GM18907 (cell line): Measurements from ENCODE around the gene CFAP54.

Source experiments
- ATAC-seq: cut with Tn5 transposase; IDR thresholded peaks from one replicate; pipeline ENCODE4 v1.9.1; 2021; ENCODE audit warnings: mild to moderate bottlenecking, moderate library complexity; ENCODE audit not compliant: unreplicated experiment

CFAP54 gene

GRCh38 chr12:96729886-96730285, 240.5 kb downstream of the CFAP54 start:
- no peak for ATAC-seq

DNA sequence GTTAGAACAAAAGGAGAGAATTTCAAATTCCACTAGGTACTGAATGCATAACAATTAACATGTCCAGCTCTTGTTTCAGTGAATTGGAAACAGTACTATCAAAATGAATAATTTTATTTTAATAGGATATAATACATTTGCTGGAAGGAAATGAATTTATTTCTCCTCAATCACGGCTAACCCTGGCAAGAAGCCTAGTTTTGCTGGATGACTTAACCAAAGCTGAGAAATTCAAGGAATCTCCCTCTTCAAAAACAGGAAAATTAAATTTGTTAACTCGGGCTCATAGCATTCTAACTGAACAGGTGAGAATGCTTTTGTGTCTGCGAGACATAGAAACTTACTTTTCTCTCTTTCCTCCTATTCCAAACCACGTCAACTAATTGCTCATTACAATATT, 254.2 kb downstream of the CFAP54 start:
- no peak for ATAC-seq

GRCh38 chr12:96749999-96750398, 260.6 kb downstream of the CFAP54 start:
- ATAC-seq: no peak

- ATAC-seq: no peak
Observed at GRCh38 chr12:96751626-96752025, 262.2 kb downstream of the CFAP54 start.

- ATAC-seq: no peak
Observed at GRCh38 chr12:96752211-96752610, 262.8 kb downstream of the CFAP54 start.

DNA sequence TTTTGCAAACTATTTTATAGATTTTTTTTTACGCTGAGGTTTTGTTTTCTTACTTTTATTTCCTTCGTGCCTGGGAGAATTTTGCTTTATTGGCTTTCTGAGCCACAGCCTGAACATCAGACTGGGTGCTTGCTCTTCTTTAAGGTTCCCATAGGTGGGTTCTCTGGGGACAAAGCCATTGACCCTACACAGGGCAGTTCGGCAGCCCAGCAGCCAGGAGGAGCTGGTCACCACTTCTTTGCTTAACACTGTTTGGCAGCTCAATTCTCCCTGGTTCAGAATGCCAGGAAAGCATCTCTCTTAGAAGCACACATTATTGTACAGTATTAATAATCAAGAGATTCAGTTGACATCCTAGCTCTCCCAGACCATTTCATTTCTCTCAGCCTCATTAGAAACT, 276.9 kb downstream of the CFAP54 start:
- no peak for ATAC-seq

- no peak for ATAC-seq
Observed at GRCh38 chr12:96769400-96769799, 280.0 kb downstream of the CFAP54 start.

DNA sequence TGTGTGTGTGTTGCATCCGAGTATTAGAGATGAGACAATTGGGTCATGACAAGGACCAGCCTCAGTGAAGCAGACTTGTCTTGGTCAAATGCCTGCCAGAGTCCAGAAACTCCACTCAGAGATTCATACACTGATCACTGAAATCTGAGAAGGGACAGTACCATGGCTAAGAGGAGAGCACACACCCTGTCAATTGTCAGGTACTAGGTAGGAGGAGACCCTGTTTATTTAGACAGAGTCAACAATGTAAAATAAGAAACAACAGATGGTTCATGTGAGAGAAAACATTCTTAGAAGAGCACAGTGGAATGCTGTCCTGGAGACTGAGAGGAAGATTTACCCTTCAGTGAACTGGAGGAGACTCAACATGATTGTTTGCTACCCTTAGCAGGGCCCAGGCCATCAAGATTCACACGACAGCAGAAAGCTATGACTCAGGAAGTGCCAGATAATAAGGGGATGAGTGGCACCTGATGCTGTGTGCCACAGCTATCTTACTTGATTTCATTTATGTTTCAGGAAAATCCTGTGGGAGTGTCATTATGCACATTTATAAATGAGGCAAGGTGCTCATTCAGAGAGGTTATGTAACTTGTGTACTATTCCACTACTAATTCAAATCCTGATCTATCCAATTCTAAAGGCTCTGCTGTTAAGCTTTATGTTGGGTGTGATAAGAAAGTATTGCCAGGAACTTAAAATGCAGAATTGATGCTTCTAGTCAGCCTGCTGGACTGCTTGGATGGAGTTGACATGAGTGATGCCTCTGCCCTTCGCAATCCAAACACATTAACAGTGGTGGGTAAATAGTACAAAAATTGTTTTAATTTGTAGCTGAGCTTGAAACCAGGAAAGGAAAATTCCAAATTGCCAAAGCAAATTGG, 281.1 kb downstream of the CFAP54 start:
- no peak for ATAC-seq

DNA sequence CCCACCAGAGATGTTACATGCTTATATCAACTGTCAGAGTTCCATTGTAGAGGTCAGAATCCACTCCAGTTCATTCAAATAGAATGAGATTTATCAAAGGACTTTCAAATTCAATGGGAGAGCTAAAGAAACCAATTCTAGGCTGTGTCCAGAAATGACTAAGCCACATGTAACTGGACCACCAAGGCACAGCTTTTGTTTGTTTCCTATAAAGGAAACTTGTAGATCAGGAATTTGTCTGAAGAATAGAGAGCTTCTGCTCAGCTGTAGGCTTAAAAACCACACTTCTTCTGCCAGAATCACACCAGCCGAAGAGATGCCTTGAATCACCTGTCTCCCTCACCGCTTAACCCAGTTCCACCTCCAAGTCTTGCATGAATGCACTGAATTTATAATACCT, 283.7 kb downstream of the CFAP54 start:
- no peak for ATAC-seq

DNA sequence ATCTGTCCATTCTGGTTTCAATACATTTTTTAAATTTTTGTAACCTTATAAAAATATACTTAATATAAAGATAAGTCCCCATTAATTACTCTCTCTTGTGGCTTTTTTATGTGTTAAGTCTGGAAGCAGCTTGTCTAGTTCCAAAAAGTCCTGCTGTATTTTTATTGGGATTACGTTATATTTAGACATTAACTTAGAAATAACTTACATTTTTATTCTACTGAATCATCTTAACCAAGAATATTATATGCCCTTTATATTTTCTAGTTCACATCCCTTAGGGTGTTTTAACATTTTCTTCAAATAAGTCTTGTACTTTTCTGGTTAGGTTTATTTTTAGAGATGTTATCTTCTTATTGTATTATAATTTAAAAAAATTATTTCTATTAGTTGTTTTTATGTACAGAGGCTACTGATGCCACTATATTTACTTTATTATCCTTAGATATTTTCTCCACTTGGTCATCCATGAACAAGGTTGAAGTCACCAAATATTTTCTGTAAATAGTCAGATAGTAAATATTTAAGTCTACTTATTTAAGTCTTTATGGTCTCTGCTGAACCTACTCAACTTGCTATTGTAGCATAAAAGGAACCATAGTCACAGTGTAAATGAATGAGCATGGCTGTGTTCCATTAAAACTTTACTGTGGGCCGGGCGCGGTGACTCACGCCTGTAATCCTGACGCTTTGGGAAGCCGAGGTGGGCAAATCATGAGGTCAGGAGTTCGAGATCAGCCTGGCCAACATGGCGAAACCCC, 285.3 kb downstream of the CFAP54 start:
- no peak for ATAC-seq

GRCh38 chr12:96776908-96777307, 287.5 kb downstream of the CFAP54 start:
- no peak for ATAC-seq

- ATAC-seq: no peak
Observed at GRCh38 chr12:96780330-96780729, 291.0 kb downstream of the CFAP54 start.

- ATAC-seq: no peak
Observed at GRCh38 chr12:96786791-96787190, 297.4 kb downstream of the CFAP54 start.

- no peak for ATAC-seq
Observed at GRCh38 chr12:96803969-96804368, 314.6 kb downstream of the CFAP54 start.

DNA sequence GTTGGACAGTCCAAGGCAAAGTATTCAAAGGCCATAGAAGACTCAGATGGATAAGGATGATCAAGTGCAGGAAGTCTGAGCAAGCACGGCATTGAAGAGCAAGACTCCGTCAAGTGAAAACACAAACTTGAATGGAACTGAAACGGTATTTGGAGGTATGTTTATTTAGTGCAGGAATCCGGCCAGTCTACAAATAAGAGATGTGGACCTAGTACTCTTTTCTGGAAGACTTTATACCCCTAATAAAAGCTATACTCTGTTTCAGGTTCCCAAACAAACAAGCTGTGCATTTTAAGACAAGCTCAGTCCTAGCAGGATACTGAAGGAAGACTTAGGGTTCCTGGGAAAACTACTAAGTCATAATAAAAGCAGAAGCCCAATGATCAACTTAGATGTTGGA, 316.9 kb downstream of the CFAP54 start:
- ATAC-seq: no peak

DNA sequence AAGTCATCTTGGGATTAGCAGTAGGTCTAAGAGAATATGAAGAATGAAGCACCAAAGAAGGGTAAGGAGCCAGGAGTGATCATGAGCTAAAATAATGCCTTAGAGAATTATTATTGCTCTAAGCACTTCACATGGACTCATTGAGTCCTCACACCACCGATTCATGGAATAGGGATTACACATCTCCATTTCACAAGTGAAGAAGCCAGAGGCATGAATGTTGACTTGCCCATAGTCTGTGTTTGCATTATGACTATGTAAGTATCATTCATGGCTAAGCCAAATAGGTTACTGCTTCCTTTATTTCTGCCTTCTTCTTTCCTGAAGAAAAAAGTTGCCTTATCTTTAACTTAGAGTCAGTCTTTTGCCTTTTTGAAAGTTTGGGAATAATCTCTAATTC, 318.4 kb downstream of the CFAP54 start:
- no peak for ATAC-seq

- ATAC-seq: no peak
Observed at GRCh38 chr12:96808587-96808986, 319.2 kb downstream of the CFAP54 start.

GRCh38 chr12:96809522-96809921, 320.1 kb downstream of the CFAP54 start:
- ATAC-seq: peak; percentile 57

- ATAC-seq: peak; percentile 14
Observed at GRCh38 chr12:96810057-96810456, 320.7 kb downstream of the CFAP54 start.

DNA sequence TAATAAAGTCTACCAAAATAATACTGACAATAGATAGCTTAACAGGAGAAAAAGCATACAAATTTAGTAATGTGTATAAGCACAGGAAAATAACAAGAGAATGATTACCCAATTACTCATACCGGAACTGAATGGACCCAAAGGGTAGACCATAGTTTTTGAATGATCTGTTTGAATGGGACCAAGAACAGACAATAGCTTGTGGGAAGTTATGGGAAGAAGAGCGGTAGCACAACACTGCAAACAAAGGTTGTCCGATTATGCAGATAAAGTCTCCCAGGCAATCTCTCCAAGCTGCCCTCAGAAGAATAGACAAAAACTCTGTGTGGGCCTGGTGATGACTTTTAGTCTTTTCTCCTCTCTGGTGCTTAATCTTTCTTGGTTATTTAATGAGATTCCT, 321.1 kb downstream of the CFAP54 start:
- no peak for ATAC-seq

GRCh38 chr12:96811083-96811482, 321.7 kb downstream of the CFAP54 start:
- no peak for ATAC-seq

DNA sequence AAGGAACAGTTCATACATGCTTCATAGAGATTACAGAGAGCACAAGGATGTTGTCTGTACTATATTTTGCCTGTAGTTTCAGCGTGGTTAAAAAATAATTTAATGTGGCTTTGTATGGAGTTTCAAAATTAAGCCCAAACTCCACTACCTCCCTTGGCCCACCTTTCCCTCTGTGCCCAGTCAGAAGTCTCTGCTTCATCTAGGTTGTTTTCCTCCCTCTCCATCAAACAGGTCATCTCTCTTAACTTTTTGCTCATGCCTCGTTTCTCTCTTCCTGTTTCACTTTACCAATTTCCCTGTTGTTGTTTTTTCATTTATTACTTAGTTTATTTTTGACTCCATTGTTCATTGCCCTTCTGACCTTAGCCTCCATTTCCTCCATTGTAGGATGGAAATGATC, 322.8 kb downstream of the CFAP54 start:
- ATAC-seq: no peak
